ENCODE data around the gene FNDC1.

- no peak for TF ChIP-seq POLR2A (IDR thresholded peaks at IDR 0.05; ENCODE audit: low read length)
- TF ChIP-seq GATA1 (IDR thresholded peaks at IDR 0.05; ENCODE audit: low read depth, low read length): no peak
Observed at GRCh38 chr6:159234102-159234553, 64.9 kb downstream of the FNDC1 start.

Data from erythroblast (primary cell).